ENCODE data around the gene ZNF385C.

The ZNF385C gene

DNA sequence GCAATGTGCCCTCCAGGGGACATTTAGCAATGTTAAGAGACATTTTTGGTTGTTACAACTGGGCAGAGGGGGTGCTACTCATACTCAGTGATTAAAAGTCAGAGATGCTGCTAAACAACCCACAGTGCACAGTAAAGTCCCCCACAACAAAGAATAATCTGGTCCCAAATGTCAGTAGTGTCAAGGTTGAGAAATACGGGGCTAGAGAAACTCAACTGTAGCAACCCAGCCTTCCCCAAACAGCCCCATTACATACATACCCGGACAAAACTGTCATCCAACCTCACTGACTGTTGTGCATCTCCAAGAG, 101.5 kb downstream of the ZNF385C start:
- Histone ChIP-seq H3K9ac (ENCODE audit: low read length) (no peak overlapping the region), H3K36me3 (ENCODE audit: control insufficient read depth, insufficient read depth, low read length) (peaks cover 5% of the 10 kb centered on the region), H3K4me3 (ENCODE audit: low read length) (no peak overlapping the region), H3K27me3 (ENCODE audit: control insufficient read depth, insufficient read depth, low read length) (no peaks in the 10 kb centered on the region), H3K4me1 (ENCODE audit: control insufficient read depth, insufficient read depth, low read length) (peaks cover 19% of the 10 kb centered on the region), H3K9me3 (ENCODE audit: control insufficient read depth, low read length) (no peaks in the 10 kb centered on the region)

- Histone ChIP-seq H3K9me3 (ENCODE audit: control insufficient read depth, low read length) (no peaks in the 10 kb centered on the region), H3K36me3 (ENCODE audit: control insufficient read depth, insufficient read depth, low read length) (peaks cover 16% of the 10 kb centered on the region), H3K4me1 (ENCODE audit: control insufficient read depth, insufficient read depth, low read length) (peaks cover 26% of the 10 kb centered on the region), H3K27me3 (ENCODE audit: control insufficient read depth, insufficient read depth, low read length) (no peaks in the 10 kb centered on the region), H3K9ac (ENCODE audit: low read length) (no peak overlapping the region), H3K4me3 (ENCODE audit: low read length) (no peak overlapping the region)
Observed at GRCh38 chr17:41992576-41992975, 105.7 kb downstream of the ZNF385C start.

- no peak overlapping the region for H3K4me3 ChIP-seq (ENCODE audit: low read length)
- no peaks in the 10 kb centered on the region for H3K27me3 ChIP-seq (ENCODE audit: control insufficient read depth, insufficient read depth, low read length)
- H3K36me3 ChIP-seq (ENCODE audit: control insufficient read depth, insufficient read depth, low read length) = peaks cover 11% of the 10 kb centered on the region
- peaks cover 26% of the 10 kb centered on the region for H3K4me1 ChIP-seq (ENCODE audit: control insufficient read depth, insufficient read depth, low read length)
- H3K9ac ChIP-seq (ENCODE audit: low read length) = no peak overlapping the region
- no peaks in the 10 kb centered on the region for H3K9me3 ChIP-seq (ENCODE audit: control insufficient read depth, low read length)
Observed at GRCh38 chr17:41989702-41990419, 108.4 kb downstream of the ZNF385C start.

DNA sequence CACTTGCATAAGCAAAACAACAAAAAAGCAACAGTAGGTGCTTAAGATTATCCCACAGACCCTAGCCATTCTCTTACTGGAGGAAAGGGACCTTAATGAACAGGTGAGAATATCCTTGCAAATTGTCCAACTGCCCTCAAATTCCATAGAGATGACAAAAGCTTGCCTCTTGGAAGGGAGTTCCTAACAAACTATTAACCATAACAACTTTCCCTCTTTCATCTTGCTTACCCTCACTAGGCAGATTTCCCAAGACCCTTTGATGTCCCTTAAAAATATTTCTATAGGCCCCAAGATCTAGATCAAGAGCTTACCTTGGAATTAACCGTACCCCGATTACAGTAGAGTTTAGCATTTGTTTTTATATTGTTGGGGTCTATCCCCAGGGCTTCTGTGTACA, 109.9 kb downstream of the ZNF385C start:
- H3K4me1 ChIP-seq (ENCODE audit: control insufficient read depth, insufficient read depth, low read length) = peaks cover 26% of the 10 kb centered on the region
- no peaks in the 10 kb centered on the region for H3K9me3 ChIP-seq (ENCODE audit: control insufficient read depth, low read length)
- no peak overlapping the region for H3K4me3 ChIP-seq (ENCODE audit: low read length)
- peaks cover 11% of the 10 kb centered on the region for H3K36me3 ChIP-seq (ENCODE audit: control insufficient read depth, insufficient read depth, low read length)
- H3K9ac ChIP-seq (ENCODE audit: low read length) = no peak overlapping the region
- H3K27me3 ChIP-seq (ENCODE audit: control insufficient read depth, insufficient read depth, low read length) = no peaks in the 10 kb centered on the region

DNA sequence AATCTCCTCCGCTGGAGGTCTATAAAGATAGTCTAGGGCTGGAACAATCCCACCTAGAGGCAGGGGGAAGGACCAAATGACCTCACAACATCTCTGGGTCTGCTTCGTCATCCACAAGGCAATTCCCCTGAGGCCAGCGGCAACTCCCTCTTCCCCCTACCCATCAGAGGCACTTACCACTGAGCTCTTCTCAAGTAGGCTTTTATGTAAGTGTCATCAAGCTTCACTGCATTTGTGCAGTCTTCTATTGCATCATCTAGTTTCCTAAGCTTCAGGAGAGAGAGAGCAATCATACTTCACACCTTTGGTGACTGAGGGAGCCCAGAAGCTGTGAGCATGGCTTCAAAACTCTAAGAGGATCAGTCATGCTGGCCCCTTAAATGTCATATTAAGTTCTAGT, 110.6 kb downstream of the ZNF385C start:
- H3K9ac ChIP-seq (ENCODE audit: low read length) = no peak overlapping the region
- H3K4me1 ChIP-seq (ENCODE audit: control insufficient read depth, insufficient read depth, low read length) = peaks cover 29% of the 10 kb centered on the region
- no peaks in the 10 kb centered on the region for H3K9me3 ChIP-seq (ENCODE audit: control insufficient read depth, low read length)
- peaks cover 11% of the 10 kb centered on the region for H3K36me3 ChIP-seq (ENCODE audit: control insufficient read depth, insufficient read depth, low read length)
- H3K4me3 ChIP-seq (ENCODE audit: low read length) = no peak overlapping the region
- H3K27me3 ChIP-seq (ENCODE audit: control insufficient read depth, insufficient read depth, low read length) = no peaks in the 10 kb centered on the region

GRCh38 chr17:41986634-41987033, 111.6 kb downstream of the ZNF385C start:
- H3K36me3 ChIP-seq (ENCODE audit: control insufficient read depth, insufficient read depth, low read length) = peaks cover 12% of the 10 kb centered on the region

DNA sequence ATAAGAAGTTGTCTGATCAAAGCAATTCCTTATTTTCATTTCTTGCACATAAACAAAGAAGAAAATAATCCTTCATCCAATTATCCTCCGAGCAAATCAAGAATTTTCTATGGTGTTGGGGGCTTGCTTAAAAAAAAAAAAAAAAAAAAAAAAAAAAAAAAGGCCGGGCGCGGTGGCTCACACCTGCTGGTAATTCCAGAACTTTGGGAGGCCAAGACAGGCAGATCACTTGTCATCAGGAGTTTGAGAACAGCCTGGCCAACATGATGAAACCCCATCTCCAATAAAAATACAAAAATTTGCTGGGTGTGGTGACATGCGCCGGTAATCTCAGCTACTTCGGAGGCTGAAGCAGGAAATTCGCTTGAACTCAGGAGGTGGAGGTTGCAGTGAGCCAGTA, 112.4 kb downstream of the ZNF385C start:
- H3K36me3 ChIP-seq (ENCODE audit: control insufficient read depth, insufficient read depth, low read length) = peaks cover 15% of the 10 kb centered on the region
- no peaks in the 10 kb centered on the region for H3K27me3 ChIP-seq (ENCODE audit: control insufficient read depth, insufficient read depth, low read length)
- no peak overlapping the region for H3K9ac ChIP-seq (ENCODE audit: low read length)
- peaks cover 37% of the 10 kb centered on the region for H3K4me1 ChIP-seq (ENCODE audit: control insufficient read depth, insufficient read depth, low read length)
- H3K9me3 ChIP-seq (ENCODE audit: control insufficient read depth, low read length) = no peaks in the 10 kb centered on the region
- H3K4me3 ChIP-seq (ENCODE audit: low read length) = no peak overlapping the region

More at GRCh38 chr17:41986634-41987033, 111.6 kb downstream of the ZNF385C start:
- Histone ChIP-seq H3K27me3 (ENCODE audit: control insufficient read depth, insufficient read depth, low read length) (no peaks in the 10 kb centered on the region), H3K9me3 (ENCODE audit: control insufficient read depth, low read length) (no peaks in the 10 kb centered on the region), H3K4me3 (ENCODE audit: low read length) (no peak overlapping the region), H3K4me1 (ENCODE audit: control insufficient read depth, insufficient read depth, low read length) (peaks cover 39% of the 10 kb centered on the region), H3K9ac (ENCODE audit: low read length) (no peak overlapping the region)

GRCh38 chr17:41984454-41984853, 113.8 kb downstream of the ZNF385C start:
- no peaks in the 10 kb centered on the region for H3K9me3 ChIP-seq (ENCODE audit: control insufficient read depth, low read length)
- H3K4me1 ChIP-seq (ENCODE audit: control insufficient read depth, insufficient read depth, low read length) = peaks cover 25% of the 10 kb centered on the region
- H3K4me3 ChIP-seq (ENCODE audit: low read length) = no peak overlapping the region
- H3K36me3 ChIP-seq (ENCODE audit: control insufficient read depth, insufficient read depth, low read length) = peaks cover 15% of the 10 kb centered on the region
- H3K9ac ChIP-seq (ENCODE audit: low read length) = no peak overlapping the region
- H3K27me3 ChIP-seq (ENCODE audit: control insufficient read depth, insufficient read depth, low read length) = no peaks in the 10 kb centered on the region

DNA sequence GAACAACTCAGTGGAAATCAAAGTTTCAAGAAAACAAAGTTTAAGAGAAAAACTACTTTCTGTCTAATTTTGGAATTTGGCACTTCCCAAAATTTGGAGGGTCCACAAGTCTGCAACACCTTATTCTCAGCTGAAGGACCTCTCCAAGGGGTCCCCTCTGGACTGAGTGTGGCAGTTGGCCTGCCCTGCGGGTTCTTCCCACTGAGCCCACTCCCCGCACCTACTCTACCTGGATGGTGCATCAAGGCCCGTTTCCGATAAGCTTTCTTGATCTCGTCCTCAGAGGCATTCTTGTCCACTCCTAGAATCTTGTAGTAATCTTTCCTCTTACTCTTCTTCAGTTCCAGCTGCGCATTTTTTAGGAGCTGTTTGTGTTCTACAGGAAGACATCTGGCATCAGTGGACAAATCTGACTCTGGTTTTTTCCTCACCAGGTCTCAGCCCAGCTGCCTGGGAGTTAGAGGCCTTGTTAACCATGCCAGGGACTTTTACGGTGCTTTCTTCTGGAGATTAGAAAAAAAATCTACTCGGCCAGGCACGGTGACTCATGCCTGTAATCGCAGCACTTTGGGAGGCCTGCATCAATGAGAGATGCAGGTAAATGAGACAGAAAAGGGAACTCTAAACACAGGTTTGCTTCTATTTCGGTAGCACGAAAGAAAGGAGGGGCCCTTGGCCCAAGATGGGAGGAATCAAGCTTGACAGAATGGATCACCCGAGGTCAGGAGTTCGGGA, 116.1 kb downstream of the ZNF385C start:
- H3K4me1 ChIP-seq (ENCODE audit: control insufficient read depth, insufficient read depth, low read length) = peaks cover 26% of the 10 kb centered on the region
- H3K36me3 ChIP-seq (ENCODE audit: control insufficient read depth, insufficient read depth, low read length) = peaks cover 4% of the 10 kb centered on the region
- H3K9ac ChIP-seq (ENCODE audit: low read length) = no peak overlapping the region

GRCh38 chr17:41977991-41978390, 120.3 kb downstream of the ZNF385C start:
- H3K36me3 ChIP-seq (ENCODE audit: control insufficient read depth, insufficient read depth, low read length) = peaks cover 22% of the 10 kb centered on the region
- peaks cover 31% of the 10 kb centered on the region for H3K4me1 ChIP-seq (ENCODE audit: control insufficient read depth, insufficient read depth, low read length)
- H3K9ac ChIP-seq (ENCODE audit: low read length) = no peak overlapping the region
- H3K27me3 ChIP-seq (ENCODE audit: control insufficient read depth, insufficient read depth, low read length) = no peaks in the 10 kb centered on the region
- H3K4me3 ChIP-seq (ENCODE audit: low read length) = no peak overlapping the region
- no peaks in the 10 kb centered on the region for H3K9me3 ChIP-seq (ENCODE audit: control insufficient read depth, low read length)

More for the DNA sequence above, 116.1 kb downstream of the ZNF385C start:
- no peaks in the 10 kb centered on the region for H3K27me3 ChIP-seq (ENCODE audit: control insufficient read depth, insufficient read depth, low read length)
- no peak overlapping the region for H3K4me3 ChIP-seq (ENCODE audit: low read length)
- H3K9me3 ChIP-seq (ENCODE audit: control insufficient read depth, low read length) = no peaks in the 10 kb centered on the region

GRCh38 chr17:41976142-41976768, 122.0 kb downstream of the ZNF385C start:
- Histone ChIP-seq H3K4me1 (ENCODE audit: control insufficient read depth, insufficient read depth, low read length) (peaks cover 17% of the 10 kb centered on the region), H3K36me3 (ENCODE audit: control insufficient read depth, insufficient read depth, low read length) (peaks cover 18% of the 10 kb centered on the region), H3K9me3 (ENCODE audit: control insufficient read depth, low read length) (no peaks in the 10 kb centered on the region), H3K27me3 (ENCODE audit: control insufficient read depth, insufficient read depth, low read length) (no peaks in the 10 kb centered on the region), H3K9ac (ENCODE audit: low read length) (no peak overlapping the region), H3K4me3 (ENCODE audit: low read length) (no peak overlapping the region)
